Activated CD8-positive, alpha-beta memory T cell treated with anti-CD3 and anti-CD28 coated beads for 36 hours (primary cell): ENCODE measurements around the gene ACTMAP. TPM values are rescaled to one million over a fixed set of nuclear protein-coding genes. Genes with fewer than 3 reads are reported as not detected.

Experiments used
- CTCF ChIA-PET: fragments of 350-600 bp; sonication (Branson Sonifier 250); formaldehyde crosslinking; loops from one replicate; lab custom pipeline; 2021; ENCODE audit warnings: antibody characterized with exemption; lab: Charles Lee
- POLR2A ChIA-PET: fragments of 350-600 bp; sonication (Branson Sonifier 250); formaldehyde crosslinking; loops from one replicate; lab custom pipeline; 2021; ENCODE audit warnings: antibody characterized with exemption; lab: Charles Lee
- total RNA-seq, 2 experiments: library from RNA; stranded (reverse); gene quantifications; one replicate each; pipeline ENCODE4 v1.2.3, GENCODE V29; 2021

The ACTMAP gene
- total RNA-seq, 2 experiments from 2014 or later, result 9.2 to 9.8 TPM

GRCh38 chr19:40717325-40717879 is 32.9 kb downstream of the ACTMAP start:
- ChIA-PET POLR2A (interaction anchor here (0.7 to 2.4 kb wide), 7 partner anchors 25 to 291 kb away, joined by 3 to 15 read pairs (median 4); partner anchors contain the start of genes ACTMAP and SNRPA), CTCF (interaction anchor here (1.0 to 2.1 kb wide), 6 partner anchors 35 to 102 kb away, joined by 3 to 10 read pairs (median 4); partner anchors contain the start of gene RAB4B)

GRCh38 chr19:40716482-40717324 is 33.6 kb downstream of the ACTMAP start, which contains the start of the genes COQ8B and ITPKC:
Gene COQ8B (minus strand): TSS chr19:40716886. CDS start chr19:40714632, 2,254 bp downstream.
Gene ITPKC (plus strand): TSS chr19:40717112. CDS start chr19:40717136, 24 bp downstream.
- CTCF ChIA-PET, result interaction anchor here (1.0 to 2.1 kb wide), 9 partner anchors 34 to 103 kb away, joined by 3 to 10 read pairs (median 4); partner anchors contain the start of genes ACTMAP and RAB4B

GRCh38 chr19:40716031-40716481 is 34.2 kb downstream of the ACTMAP start:
- ChIA-PET POLR2A (interaction anchor here (0.8 to 2.4 kb wide), 6 partner anchors 25 to 290 kb away, joined by 3 to 15 read pairs (median 4); partner anchors contain the start of genes ACTMAP, EGLN2, NUMBL and SNRPA), CTCF (interaction anchor here (1.0 to 2.1 kb wide), 7 partner anchors 34 to 104 kb away, joined by 3 to 10 read pairs (median 4); partner anchors contain the start of genes ACTMAP and RAB4B)

More at GRCh38 chr19:40716482-40717324, 33.6 kb downstream of the ACTMAP start, which contains the start of the genes COQ8B and ITPKC:
- POLR2A ChIA-PET, result interaction anchor here (0.6 to 2.4 kb wide), 12 partner anchors 26 to 290 kb away, joined by 3 to 15 read pairs (median 3); partner anchors contain the start of genes ACTMAP, EGLN2, NUMBL and SNRPA

- ChIA-PET POLR2A (no interaction called here), CTCF (interaction anchor here (0.7 kb wide), 1 partner anchor 1851 kb away, joined by 4 read pairs; no protein-coding TSS in a partner anchor)
These were observed 35.6 kb downstream of the ACTMAP start for GRCh38 chr19:40714441-40715299.

GRCh38 chr19:40713939-40714338 is 36.3 kb downstream of the ACTMAP start:
- CTCF ChIA-PET, result interaction anchor here (0.7 to 1.2 kb wide), 2 partner anchors 51 to 1850 kb away, joined by 4 read pairs; no protein-coding TSS in a partner anchor

GRCh38 chr19:40709817-40710216 is 40.5 kb downstream of the ACTMAP start:
- ChIA-PET CTCF (no interaction called here), POLR2A (no interaction called here)

More at GRCh38 chr19:40713939-40714338, 36.3 kb downstream of the ACTMAP start:
- POLR2A ChIA-PET, result interaction anchor here (0.6 kb wide), 1 partner anchor 16 kb away, joined by 3 read pairs; no protein-coding TSS in a partner anchor

GRCh38 chr19:40707615-40708014 is 42.7 kb downstream of the ACTMAP start:
- ChIA-PET POLR2A (no interaction called here), CTCF (interaction anchor here (1.2 kb wide), 1 partner anchor 44 kb away, joined by 3 read pairs; no protein-coding TSS in a partner anchor)

- POLR2A ChIA-PET, result no interaction called here
These were observed 44.2 kb downstream of the ACTMAP start for GRCh38 chr19:40705950-40706619.

GRCh38 chr19:40705362-40705651 is 45.0 kb downstream of the ACTMAP start:
- CTCF ChIA-PET, result no interaction called here
- POLR2A ChIA-PET, result no interaction called here

More at GRCh38 chr19:40705950-40706619, 44.2 kb downstream of the ACTMAP start:
- CTCF ChIA-PET, result no interaction called here

GRCh38 chr19:40704491-40705361 is 45.6 kb downstream of the ACTMAP start:
- CTCF ChIA-PET, result interaction anchor here (0.6 to 1.1 kb wide), 2 partner anchors 41 to 84 kb away, joined by 3 to 4 read pairs; no protein-coding TSS in a partner anchor
- POLR2A ChIA-PET, result interaction anchor here (0.5 kb wide), 1 partner anchor 50 kb away, joined by 5 read pairs; no protein-coding TSS in a partner anchor

GRCh38 chr19:40703029-40703755 is 47.1 kb downstream of the ACTMAP start:
- CTCF ChIA-PET, result no interaction called here
- POLR2A ChIA-PET, result no interaction called here

- ChIA-PET CTCF (no interaction called here), POLR2A (interaction anchor here (0.7 kb wide), 1 partner anchor 472 kb away, joined by 3 read pairs; no protein-coding TSS in a partner anchor)
These were observed 47.8 kb downstream of the ACTMAP start for GRCh38 chr19:40702337-40703012.

GRCh38 chr19:40701758-40702157 is 48.5 kb downstream of the ACTMAP start:
- ChIA-PET CTCF (interaction anchor here (0.6 kb wide), 1 partner anchor 10 kb away, joined by 7 read pairs; no protein-coding TSS in a partner anchor), POLR2A (interaction anchor here (0.7 kb wide), 1 partner anchor 471 kb away, joined by 3 read pairs; no protein-coding TSS in a partner anchor)

- ChIA-PET CTCF (no interaction called here), POLR2A (no interaction called here)
These were observed 50.2 kb downstream of the ACTMAP start for GRCh38 chr19:40700083-40700482.

GRCh38 chr19:40697007-40697406 is 53.3 kb downstream of the ACTMAP start:
- ChIA-PET POLR2A (no interaction called here), CTCF (no interaction called here)
